HG02840 (cell line): ENCODE measurements around the gene SLC35B2.
A peak's percentile ranks its signal among the peaks of the same experiment; 100 is the strongest.

Source experiments
- ATAC-seq: cut with Tn5 transposase; IDR thresholded peaks from one replicate; pipeline ENCODE4 v1.9.1; 2021; ENCODE audit warnings: mild to moderate bottlenecking, moderate library complexity, moderate number of reproducible peaks; ENCODE audit not compliant: unreplicated experiment, low FRiP score

Gene SLC35B2

GRCh38 chr6:44257025-44257752, at the start of gene SLC35B2:
TSS of gene SLC35B2 (minus strand) at chr6:44257528. CDS start at chr6:44257410, 118 bp downstream.
- ATAC-seq: peak; percentile 43

GRCh38 chr6:44306710-44307109, 49.4 kb upstream of the SLC35B2 start:
- no peak for ATAC-seq

DNA sequence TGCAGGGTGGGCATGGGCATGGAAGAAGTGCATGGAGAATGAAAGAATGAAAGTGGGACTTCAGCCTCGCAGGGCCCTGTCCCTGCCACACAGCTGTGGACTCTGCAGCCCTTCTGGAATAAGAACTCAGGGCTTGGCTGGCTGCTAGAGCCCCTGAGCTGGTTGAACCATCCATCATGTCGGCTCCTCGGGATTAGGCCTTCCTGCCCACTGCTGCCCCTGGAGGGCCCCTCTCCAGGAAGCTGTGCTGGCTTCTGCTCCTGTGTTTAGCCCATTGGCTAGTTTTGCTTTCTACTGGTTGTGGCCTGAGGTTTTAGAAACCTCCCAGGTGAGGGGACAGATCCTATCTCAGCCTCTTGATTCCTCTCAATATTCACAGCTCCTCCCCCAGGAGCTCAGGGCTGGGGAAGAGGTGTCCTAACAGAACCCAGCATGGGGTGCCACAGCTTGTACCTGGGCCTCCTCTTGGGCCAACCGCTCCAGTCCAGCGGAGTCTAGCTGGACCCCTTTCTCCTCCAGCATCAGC, 47.9 kb upstream of the SLC35B2 start:
- ATAC-seq: no peak

- no peak for ATAC-seq
Observed at GRCh38 chr6:44304282-44305199, 47.2 kb upstream of the SLC35B2 start.

GRCh38 chr6:44303842-44304241, 46.5 kb upstream of the SLC35B2 start:
- ATAC-seq: no peak

- no peak for ATAC-seq
Observed at GRCh38 chr6:44302856-44303255, 45.5 kb upstream of the SLC35B2 start.

- no peak for ATAC-seq
Observed at GRCh38 chr6:44301782-44302564, 44.6 kb upstream of the SLC35B2 start.

DNA sequence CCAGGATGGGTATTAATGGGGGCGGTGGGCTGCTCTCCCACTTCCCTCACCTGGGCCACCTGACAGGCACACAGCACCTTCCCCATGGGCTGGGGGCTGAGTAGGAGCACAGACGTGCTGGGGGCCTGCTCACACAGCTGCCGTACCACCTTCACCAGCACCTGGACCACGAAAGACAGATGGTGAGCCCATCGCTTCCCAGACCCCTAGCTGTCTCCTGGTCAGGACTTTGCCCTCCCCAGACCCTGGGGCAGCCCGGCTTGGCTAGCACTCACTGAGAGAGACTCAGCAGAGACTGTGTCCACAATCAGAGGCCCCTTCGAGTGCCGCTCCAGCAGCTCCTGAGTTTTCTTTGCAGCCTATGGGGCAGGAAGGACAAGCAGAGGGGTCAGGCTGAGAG, 43.8 kb upstream of the SLC35B2 start:
- ATAC-seq: no peak

GRCh38 chr6:44300292-44300823, 43.0 kb upstream of the SLC35B2 start:
- ATAC-seq: no peak

DNA sequence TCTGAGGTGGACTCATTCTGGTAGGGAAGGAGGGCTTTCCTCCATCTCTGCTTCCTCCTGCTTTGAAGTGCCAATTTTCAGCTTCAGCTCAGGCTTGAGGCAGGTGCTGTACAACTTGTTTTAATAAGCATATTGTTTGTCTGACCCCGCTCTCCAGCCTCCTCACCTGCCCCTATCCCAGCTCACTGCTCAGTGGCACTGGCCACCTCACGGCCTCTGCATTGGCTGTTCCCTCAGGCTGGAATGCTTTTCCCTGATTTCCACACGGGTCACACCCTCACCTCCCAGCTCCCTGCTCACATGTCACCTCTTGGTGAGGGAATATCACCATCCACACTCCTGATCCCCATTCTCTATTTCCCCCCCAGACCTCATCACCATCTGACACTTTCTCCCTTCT, 41.5 kb upstream of the SLC35B2 start:
- ATAC-seq: no peak

DNA sequence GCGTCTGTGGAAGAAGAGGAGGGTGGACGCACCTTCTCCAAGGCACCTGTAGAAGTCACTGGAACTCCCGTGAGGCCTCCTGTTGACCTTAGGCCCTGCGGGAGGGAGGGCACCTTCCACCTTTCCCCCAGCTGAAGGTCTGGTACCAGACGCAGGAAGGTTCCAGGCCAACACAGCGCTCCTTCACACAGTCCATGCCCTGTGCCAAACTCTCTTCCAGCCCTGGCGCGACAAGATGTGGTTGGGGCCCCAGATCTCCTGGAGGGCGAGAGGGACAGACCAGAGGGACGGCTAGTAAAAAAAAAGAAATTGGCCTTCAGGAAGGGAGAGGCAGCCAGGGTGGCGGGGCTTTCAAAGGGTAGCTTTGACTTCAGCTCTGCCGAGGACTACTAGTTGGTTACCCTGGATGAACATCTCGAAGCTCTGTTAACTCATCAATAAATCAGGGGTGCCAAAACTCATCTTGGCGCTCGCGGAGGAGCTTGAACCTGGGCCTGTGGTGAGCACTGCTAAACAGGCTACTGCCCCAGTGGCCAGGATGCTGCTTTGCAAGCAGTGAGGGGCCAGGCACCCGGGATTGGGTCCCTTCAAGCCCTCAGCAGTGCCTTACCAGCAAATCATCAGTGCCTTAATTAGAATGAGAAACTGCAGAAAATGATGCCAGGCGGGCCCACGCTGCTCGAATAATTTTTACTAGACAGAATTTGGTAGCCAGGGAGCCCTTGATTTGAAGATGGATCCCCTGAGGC, 40.9 kb upstream of the SLC35B2 start:
- ATAC-seq: no peak

DNA sequence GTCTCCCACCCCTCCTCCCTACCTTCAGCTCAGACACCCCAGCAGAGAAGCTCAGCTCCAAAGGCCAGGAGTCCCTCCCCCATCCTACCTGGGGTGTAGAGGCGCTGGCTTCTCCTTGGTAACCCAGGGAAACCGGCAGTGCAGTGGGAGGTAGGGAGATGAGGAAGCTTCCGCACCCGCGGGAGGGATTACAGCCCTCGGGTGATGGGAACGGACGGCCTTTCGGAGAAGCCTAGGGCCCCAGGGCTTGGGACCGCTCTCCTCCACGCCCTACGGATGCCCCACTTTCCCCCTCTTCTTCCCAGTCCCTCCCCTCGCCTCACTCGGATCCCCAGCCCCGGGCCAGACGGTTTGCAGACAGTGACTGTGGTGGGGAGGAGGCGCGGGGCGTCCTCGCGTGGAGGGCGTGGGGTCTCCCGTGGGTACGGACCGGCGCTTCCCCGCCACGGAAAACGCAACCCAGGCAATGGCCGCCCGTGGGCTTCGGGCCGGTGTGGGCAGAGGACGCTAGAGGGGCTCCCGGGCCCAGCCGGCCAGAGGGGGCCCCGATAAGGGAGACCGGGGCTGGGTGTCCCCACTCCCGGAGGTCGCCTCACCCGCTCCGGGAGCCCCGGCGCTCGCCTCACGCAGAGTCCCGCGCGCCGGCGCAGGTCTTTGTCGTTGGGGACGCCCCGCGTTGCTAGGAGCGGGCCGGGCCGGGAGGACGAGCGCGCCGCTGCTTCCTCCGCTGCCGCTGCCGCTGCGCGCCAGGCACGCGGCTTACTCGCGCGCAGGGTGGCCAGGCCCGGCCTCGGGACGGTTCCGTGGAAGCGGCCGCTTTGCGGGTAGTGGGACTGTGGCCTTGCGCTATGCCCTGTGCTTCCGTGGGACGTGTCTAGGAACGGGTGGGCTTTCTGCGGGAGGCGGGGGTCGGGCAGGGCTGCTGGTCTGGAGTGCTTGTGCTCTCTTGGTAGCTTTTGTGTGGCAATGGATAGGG, 40.0 kb upstream of the SLC35B2 start:
- ATAC-seq: no peak

DNA sequence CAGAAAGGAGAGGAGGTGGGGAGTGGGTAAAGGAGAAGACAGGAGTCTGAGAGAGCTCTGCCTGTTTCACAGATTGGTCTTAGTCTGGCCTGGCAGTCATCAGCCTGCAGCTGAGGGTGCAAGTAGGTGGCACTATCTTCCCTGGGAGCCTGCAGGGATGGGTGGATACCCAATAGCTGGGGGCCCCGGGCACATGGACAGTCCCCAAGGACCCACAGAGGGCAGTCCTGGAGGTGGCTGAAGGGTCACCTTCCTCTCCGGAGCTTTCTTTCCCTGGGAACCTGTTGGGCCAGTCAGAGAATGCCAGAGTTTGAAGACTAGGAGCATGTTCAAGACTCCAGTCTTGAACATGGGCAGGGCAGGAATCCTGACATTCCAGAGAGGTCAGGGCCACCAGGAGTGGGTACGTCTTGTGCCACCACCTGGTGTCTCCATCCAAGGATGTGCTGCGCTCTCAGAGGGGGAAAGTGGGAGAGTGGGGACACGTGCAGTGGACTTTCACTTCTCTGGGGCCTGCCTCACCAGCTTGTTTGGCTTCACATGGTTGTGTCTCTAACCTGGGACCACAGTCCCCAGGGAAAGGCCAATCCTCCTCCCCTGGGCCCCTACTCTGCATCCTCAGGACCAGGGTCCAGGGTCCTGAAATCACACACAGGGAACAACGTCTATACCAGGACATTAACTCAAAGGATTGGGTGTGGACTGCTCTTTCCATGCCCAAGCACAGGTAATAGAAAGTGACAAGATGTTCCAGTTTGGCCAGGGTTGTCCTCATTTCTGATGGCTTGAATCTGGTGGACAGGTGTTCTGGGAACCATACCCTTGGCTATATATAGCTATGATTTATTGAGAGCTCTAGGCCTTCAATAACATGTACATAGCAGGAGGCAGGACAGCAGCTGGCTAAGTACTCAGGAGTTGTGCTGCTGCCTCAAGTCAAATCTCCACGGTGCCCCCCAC, 37.8 kb upstream of the SLC35B2 start:
- ATAC-seq: no peak

DNA sequence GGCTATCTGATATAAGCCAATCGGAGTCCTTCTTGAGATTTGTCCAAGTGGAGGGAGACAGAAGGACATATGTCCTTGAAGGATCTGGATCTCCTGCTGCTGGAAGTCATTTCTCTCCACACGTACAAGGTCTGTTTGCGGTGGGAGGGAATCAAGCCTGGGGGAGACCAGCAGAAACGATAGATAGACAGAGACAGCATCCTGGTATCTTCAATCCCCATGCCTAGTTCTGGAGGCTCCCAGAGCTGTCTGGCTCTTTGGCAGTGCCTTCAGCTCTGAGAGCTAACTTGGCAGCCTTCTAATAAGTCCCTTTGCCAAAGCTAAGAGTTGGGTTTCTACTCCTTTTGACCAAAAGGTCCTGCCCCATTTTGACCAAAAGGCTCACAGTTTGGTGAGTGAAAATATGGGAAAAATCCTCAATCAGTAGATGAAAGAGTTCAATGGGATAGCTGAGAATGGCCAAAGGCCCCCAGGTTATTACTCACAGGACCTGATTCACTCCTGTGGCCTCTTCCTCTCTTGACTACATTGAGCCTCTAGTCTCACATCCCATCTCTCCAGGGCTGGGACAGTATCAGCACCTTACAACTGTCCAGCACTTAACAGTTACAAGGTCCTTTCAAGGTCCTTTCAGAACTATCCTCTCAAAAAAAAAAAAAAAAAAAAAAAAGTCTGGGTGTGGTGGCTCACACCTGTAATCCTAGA, 35.5 kb upstream of the SLC35B2 start:
- no peak for ATAC-seq

GRCh38 chr6:44291841-44292240, 34.5 kb upstream of the SLC35B2 start:
- no peak for ATAC-seq

GRCh38 chr6:44289726-44290260, 32.5 kb upstream of the SLC35B2 start:
- ATAC-seq: no peak

DNA sequence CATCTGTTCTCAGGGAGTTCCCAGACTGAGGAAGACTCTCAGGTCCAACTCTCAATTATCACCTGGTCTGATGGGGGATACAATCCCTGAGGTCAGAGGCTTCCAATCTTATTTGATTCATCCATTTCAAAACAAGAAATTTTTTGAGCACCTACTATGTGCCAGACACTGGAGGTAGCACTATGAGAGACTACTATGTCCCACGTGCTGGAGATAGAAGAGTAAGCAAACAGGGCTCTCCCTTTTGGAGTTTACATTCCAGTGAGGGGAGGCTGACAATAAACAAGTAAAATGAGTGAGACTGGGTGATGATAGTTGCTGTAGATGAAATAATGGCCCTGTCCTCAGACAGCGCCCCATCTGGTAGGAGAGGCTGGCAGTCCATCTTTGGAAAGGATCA, 29.4 kb upstream of the SLC35B2 start:
- ATAC-seq: no peak
